CD4-positive, alpha-beta T cell treated with Interferon alpha-2 for 1 hour (primary cell): ENCODE results near the gene ADORA1.

ENCODE experiments used
- DNase-seq, 2 donors: peaks; one replicate each; pipeline ENCODE4 v3.0.0-alpha.2; 2020 to 2022

ADORA1 gene

DNA sequence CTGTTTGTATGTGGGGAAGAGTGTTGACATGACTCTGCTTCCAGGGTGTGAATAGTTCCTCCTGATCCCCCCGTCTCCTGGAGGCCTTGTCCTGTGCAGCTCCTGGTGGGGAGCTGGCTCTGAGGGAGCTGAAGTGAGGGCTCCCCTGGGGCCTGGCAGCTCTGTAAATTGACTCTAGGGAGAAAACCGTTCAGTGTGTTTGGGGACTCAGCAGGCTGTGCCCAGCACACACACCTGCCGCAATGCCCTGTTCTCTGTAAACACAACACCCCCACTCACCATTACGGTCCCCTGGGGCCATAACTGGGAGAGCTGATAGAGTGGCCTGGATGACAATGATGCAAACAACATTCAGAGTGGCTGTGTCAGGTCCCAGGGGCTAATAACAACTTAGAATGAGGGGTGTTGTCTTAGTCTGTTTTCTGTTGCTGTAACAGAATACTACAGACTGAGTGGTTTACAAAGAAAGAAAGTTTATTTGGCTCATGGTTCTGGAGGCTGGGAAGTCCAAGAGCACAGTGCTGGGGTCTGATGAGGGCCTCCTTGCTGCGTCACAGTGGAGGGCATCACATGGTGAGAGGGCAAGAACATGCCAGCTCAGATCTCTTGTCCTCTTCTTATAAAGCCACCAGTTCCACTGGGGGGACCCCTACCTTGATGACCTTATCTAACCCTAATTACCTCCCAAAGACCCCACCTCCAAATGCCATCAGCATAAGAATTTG, 15.3 kb downstream of the ADORA1 start:
- no peak for DNase-seq

DNA sequence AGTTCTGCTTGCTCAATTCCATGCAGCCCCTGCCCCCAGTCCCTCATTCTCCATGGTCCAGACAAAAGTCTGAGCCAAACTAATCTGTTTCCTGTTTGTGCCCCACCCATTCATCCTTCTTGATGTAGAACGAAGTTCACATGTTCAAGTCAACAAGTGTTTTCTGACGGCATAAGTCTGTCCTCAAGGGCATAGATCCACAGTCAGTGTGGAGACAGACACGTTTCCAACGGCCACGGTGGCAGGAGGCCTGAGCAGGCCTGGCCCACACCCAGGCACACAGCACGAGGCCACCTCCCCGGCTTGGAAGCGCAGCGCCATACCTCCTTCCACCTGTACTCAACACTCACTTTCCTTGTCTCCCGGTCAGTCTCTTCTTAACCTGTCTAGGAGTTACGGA, 16.1 kb downstream of the ADORA1 start:
- no peak for DNase-seq

DNA sequence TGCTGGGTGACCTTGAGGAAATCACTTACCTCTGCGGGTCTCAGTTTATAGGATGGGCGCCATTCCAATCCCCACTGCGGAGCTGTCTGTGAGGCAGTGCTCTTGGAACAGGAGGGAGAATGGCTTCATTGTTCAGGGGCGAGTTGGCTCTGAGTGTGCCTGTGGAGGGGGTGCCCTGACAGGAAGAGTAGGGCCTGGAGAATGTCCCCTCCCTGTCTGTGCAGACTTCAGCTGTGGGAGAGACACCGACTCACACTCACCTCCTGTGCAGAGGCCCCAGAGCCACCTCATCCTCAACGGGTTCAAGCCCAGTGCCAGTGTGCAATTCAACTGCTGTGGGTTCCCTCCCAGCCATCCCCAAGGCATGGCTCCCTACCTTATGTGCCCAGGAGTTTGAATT, 17.1 kb downstream of the ADORA1 start:
- no peak for DNase-seq

DNA sequence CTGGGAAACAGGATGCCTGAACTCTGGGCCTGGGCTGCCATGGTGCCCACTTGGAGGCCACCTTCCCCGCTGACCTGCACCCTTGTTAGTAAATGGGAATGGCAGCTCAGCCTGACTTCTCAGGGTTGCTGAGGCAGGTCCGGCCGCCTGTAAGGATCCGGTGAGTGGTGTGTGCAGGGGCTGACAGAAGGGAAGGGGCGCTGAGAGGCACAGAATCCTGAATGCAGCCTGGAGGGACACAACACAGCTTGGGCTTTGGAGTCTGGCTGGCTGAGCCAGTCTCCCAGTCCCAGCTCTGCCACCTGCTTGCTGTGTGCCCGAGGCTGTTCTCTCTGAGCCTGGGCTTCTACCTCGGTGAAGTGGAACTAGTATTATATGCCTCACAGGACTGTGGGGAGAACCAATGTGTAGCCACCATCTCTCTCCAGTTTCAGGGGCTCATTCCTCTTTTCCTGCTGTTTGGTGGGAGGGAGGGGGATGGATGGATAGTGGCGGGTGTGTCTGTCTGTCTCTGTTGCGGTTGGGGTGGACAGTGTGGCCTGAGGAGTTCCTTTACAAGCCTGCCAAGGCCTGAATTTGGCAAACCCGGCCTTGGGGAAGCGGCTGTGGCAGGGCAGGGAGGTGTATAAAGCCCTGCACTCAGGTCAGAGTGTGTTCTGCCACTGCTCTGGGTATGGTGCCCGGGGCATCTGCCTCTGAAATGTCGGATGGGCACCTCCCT, 18.0 kb downstream of the ADORA1 start:
- no peak for DNase-seq

DNA sequence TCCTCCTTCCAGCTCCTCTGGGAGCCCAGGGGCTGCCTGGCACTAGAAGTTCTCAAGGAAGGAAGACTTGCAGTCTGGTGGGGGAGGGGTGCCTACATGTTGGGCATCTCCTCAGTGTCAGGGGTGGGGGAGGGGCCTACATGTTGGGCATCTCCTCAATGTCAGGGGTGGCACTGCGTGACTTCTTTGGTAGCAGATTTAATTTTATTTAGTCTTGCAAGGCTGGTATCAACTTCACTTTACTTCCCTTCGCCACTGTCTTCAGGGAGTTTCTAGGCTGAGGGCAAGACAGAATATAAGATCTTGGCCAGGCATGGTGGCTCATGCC, 18.5 kb downstream of the ADORA1 start:
- DNase-seq = no peak

DNA sequence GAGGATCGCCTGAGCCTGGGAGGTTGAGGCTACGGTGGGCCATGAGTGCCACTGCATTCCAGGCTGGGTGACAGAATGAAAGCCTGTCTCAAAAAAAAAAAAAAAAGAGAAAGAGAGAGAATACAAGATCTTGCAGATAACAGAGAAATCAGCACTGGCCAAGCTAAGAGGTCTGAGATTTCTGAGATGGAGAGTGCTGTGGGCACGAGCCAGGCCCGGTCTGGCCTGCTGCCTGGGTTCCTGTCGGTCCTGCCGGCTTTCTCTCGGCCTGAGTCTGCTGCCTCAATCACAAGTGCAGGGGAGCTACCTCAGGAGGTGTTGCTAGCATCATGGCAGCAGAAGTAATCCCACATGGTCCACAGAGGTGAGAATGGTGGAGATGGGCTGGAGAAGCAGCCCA, 19.0 kb downstream of the ADORA1 start:
- no peak for DNase-seq

DNA sequence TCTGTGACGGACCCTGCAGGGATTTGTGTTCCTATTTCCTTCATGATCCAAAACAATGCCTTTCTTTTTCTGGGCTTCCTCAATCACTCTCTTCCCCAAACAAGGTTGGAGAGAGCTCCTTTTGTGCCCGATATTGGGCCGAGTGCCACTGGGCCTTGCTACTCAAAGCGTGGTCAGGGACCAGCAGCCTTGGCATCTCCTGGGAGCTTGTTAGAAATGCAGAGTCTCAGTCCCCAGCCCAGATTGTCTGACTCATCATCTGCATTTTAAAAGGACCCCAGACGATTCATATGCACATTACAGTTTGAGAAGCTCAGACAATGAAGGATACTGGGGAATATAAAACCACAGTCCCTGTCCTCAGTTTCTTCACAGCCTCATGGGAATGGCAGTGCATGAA, 19.9 kb downstream of the ADORA1 start:
- DNase-seq = no peak

DNA sequence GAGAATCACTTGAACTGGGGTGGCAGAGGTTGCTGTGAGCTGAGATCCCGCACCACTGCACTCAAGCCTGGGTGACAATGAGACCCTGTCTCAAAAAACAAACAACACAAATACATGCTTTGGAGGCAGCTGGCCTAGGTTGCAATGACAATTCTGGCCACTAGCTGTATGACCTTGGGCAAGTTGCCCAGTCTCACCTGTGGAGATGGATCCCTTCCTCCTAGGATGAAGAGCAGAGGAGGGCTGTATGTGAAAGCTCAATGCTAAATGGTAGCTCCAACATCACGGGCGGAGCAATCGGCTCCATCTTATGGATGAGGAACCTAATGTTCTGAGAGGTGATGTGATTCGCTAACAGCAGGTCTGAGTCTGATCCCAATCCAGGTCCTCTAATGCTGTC, 20.6 kb downstream of the ADORA1 start:
- DNase-seq = no peak

DNA sequence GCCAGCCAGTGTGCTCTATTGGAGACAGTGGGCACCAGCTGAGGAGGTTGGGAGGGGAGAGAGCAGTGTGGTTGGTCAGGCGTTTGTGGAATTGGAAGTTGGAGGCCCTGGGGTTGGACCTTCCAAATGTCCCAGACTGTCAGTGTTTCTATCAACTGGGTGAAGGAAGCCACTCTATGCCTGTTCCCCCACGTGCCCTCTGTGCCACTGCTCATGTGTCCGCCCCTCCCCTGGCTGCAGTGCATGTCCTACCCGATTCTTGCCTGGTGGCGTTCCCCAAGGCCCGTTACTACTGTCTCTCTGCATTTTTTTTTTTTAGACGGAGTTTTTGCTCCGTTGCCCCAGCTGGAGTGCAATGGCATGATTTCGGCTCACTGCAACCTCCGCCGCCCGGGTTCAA, 21.1 kb downstream of the ADORA1 start:
- no peak for DNase-seq

DNA sequence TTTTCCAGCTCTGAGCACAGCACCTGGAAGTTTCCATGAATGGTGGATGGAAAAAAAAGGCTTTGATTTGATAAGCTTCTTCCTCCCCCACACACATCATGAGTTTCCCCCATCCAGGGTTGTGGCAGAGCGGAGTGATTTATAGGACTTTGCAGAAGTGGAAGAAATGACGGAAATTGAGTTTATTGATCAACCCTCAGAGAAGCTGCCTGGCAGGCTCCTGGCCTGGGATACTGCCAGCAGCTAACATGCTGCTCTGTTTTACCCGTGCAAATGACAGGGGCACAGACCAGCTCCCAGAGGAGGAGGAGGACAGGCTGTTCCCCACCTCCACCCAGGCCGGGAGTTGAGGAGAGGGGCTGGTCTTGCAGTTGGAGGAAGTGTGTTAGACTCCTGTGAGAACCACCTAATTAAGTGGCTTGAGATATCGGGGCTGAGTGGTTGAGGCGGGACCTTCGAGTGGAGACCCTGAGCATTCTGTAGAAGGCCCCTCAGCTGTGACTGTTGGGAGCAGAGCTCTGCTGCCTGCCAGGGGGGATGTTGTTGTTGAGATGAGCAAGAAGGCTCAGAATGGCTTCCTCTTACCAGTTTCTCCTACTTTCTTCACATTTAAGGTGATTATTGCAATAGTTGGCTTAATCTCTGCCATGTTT, 21.8 kb downstream of the ADORA1 start:
- DNase-seq = no peak

DNA sequence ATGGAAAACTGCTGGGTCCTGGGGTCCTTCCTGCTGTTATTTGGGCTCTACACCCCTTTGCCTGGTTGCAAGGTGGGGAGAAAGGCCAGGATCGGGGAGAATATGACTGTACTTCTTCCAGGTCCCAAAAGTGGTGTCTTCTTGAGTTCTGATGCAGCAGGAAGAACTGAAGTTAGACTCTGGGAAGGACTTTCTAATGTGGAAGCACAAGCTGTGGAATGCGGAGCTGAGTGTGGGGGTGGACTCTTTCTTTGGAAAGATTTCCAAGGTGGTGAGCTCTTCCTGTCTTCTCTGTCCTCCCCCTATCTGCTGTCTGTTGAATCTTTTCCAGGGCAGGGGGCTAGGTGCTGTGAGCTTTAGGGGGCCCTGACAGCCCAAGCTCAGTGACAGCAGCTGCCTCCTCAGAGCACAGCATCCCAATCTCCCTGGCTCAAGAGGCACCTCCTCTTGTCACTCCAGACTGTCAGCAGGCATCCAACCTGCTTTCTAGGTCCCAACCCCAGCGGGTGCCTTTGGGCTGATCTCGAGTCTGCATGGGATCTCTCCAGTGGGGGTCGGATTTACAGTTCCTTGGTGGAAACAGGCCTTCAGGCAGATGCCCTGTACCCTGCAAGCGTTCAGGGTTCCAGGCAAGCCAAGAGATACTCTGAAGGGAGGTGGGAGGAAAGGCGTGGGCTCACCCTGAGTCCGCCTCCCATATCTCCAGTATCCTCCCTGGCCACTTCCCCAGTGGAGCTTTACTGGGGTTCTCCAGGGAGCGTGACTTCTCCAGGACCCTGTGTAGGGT, 23.2 kb downstream of the ADORA1 start:
- DNase-seq = no peak

DNA sequence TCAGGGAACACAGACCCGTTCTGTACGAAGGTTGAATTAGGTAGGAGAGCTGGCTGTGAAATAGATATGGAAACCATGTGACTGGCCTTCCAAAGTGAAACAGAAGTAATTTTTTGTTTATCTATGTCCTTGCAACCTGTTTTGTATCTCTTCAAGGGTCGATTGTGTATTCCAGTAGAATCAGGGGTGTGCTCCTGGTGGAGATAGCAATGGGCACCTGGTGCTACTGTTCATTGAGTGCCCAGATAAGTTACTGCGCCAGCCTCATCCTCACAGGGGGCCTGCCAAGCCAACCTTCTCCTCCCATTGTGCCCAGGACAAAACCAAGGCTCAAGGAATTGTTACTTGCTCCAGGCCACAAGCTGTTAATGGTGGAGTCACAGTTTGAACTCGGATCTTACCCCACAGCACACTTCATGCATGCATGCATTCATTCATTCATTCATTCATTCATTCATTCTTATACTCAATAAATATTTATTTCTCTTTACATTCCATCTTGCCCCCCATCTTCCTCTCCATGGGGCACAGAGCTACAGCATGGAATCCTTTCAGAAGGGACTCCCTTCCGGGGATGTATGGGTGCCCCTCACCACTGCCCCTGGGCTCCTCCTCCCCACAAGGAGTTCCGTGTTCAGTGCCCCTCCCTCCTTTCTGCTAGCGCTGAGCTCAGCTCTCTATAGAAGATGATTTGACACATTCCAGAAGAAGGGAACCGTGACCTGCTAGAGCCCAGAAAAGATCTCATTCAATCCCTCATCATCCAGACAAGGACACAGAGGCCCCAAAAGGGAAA, 24.0 kb downstream of the ADORA1 start:
- no peak for DNase-seq

DNA sequence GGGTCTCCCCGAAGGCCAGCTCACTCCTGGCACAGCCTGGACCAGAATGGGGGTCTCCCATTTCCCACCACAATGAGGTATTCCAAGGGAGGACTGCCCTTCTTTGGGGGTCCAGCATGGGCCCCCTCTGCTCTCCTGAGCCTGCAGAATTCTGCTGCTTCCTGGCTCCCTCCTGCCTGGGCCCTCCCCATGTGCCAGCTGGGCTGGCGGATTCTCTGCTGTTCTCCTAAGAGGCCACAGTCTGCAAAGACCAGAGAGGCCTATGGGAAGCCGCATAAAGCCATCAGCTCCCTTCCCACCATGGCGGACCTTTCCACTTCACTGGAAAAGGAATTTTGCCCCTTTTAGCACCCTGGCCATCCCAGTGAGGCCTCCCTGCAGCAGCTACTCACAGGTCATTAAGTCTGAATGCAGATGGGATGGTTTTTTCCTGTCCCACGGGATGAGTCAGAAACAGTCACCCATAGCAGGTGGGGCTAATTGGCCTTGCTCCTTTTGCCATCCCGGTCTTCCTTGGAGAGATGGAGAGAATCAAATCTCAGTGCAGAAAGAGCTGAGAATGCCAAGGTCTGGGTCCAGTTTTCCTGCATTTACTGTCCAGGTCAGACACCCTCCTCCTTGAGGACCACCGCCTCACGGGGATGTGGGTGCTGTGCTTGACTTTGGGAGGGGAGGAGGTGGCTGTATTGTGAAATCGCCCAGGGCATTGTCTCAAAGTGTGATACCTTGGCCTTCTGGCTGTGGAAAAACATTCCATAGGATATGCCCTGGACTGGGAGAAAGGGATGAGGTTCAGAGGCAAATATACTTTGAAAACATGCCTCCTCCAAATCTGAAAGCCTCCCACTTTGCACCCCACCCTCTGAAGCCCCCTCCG, 24.9 kb downstream of the ADORA1 start:
- no peak for DNase-seq

DNA sequence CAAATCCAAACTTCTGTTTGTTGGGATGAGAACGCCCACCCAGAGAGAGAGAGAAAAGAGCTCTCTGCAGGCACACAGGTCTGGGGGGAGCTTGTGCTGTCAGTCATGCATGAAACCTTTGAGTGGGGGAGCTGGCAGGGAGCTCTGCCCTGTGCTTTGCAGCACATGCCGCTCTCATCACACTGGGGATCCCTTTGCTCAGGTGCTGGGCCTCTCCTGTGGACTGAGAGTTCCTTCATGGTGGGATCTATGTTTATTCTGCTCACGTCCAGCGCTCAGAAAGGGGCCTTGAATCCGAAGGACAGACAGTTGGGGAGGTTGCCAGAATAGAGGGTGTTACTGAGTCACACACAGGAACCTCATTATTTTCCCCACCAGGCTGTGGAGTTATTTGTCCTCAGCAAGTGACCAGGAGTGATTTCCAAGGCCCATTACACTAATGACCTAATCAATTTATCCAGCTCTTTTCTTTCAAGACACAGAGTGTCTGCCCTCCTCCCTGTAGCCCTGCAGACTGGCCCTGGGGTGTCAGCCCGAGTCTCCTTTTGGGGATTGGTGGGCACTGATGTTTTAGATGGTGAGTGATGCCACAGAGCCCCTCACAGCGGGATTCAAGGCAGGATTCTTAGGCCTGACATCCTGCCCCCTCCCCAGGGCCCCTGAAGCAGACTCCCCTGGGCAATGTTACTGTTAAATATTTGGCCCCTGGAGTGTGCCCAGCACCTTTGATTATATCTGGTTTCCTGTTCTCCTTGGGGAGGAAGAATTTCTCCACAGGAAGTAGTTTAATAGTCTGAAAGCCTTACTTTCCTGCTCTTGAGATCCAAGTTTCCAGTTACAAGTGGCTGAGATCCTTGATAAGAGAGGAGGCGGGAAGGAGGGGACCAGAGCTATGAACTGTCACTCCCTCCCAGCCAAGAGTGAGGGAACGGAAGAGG, 25.8 kb downstream of the ADORA1 start:
- DNase-seq = no peak

DNA sequence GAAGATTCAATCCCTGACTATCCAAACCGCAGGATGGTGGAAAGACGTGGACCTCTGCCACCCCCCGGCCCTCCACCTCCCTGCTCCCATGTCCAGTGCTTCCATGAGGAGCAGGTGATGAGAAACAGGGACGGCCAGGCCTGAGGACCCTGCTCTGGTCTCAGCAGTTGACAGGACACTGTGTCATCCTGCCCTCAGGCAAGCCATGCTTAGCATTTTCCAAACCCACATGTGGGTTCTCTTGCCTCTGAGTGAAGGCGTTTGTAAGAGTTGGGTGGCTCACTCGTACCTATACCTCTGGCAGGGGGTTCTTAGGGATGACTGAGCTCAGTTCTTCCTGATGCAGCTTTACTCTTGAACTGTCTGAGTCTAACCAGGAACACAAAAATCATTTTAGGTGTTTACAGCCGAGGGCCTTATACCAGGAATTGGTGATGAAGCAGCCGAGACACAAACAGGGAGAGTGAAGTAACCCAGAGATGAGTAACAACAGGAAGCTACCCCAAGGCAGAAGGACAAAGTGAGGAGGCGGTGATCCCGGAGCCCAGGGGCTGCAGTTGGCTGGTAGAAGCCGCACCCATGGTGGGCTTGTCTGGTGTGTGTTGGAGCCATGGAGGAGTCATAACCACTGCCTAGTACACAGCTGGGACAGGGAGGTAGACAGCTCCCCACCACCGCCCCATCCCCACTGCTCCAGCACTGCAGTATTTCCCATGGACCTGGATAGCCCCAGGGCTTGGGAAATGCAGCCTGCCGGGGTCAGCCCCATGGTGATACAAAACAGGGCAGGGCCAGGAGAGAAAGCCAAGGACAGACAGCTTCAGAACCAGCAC, 26.7 kb downstream of the ADORA1 start:
- no peak for DNase-seq

DNA sequence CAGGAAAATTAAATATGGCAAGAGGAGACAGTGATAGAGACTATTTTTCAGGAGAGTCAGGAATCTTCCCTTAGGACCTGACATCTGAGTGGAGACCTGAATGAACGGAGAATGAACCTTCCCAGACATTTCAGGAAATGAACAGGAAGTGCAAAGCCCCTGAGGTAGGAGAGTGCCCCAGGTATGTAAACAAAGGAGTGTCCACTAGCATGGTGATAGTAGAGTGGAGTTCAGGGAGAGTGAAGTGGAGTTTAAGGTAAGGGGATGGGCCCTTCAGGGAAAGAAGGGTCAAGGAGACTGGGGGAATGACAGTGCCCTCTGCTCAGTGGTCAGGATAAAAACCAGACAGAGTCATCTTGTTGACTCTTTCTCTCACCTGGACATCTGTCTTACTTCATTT, 28.8 kb downstream of the ADORA1 start:
- DNase-seq = no peak

DNA sequence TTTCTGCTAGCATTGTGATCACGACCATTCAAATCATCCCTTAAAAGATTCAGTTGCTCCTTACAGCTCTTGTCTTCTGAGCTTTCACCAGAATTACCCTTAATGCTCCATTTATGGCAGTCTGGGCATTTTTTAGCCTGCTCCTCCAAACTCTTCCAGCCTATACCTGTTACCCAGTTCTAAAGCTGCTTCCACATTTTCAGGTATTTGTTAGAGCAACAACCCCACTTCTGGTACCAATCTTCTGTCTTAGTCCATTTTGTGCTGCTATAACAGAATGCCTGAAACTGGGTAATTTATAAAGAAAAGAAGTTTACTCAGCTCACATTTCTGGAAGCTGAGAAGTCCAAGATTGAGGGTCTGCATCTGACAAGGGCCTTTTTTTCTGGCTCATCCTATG, 30.9 kb downstream of the ADORA1 start:
- DNase-seq = no peak

DNA sequence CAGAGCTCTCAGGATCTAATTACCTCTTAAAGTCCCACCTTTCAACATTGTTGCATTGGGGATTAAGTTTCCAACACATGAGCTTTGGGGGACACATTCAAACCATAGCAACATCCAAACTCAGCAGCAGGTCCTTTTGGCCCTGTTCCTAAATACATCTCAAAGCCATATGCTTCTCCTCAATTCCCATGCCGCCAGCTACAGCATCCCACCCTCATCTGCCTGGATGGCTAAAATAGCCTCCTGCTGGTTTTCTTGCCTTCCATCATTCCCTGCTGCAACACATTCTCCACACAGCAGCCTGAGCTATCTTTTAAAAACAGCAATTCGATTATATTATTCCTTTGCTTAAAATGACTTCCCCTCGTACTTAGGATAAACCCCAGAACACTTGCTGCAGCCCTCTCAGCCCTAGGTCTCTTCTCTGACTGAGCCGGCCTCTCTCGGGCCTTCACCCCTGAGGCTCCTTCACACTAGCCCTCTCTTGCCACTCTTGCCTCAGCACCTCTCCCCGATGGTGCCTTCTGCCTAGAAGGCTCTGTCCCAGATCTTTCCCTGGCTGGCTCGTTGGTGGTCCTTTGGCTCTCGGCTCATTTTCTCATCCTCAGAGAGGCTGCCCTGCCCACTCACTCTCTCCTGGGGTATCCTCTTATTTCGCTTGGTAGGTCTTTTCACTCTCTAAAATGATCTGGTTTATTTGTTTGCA, 31.6 kb downstream of the ADORA1 start:
- DNase-seq = no peak

DNA sequence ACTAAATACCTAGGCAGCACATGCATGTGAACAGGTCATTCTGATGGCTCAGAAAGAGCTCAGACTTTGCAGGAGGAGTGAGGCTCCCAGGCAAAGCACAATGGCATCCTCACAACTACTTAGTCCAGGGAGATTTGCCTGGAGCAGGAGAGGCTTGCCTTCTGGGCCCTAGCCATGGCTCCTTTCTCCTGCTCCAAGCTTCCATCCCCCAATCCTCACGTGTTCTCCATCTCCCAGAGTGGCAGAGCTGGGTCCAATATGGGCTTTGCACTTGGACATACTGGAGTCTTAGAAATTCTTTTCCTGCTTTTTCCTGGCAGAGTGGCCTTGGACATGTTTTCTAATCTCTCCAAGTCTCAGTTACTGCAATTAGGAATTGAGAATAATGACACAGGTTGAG, 32.3 kb downstream of the ADORA1 start:
- DNase-seq = no peak
